NAMALWA (cell line): ENCODE data around the gene SPATA3.

Source experiments
- DNase-seq: peaks from one replicate; pipeline ENCODE4 v3.0.0-alpha.2; 2015; ENCODE audit warnings: low spot score

The SPATA3 gene

GRCh38 chr2:230968921-230969658, 26.8 kb upstream of the SPATA3 start:
- DNase-seq, result no peak

- no peak for DNase-seq
Observed at GRCh38 chr2:230969659-230970015, 26.3 kb upstream of the SPATA3 start.

- no peak for DNase-seq
Observed at GRCh38 chr2:230972046-230972445, 23.9 kb upstream of the SPATA3 start.

GRCh38 chr2:230974096-230974913, 21.6 kb upstream of the SPATA3 start:
- peak; percentile 21 for DNase-seq

GRCh38 chr2:230975927-230976326, 20.0 kb upstream of the SPATA3 start:
- DNase-seq, result no peak

GRCh38 chr2:230976671-230977171, 19.2 kb upstream of the SPATA3 start:
- DNase-seq, result no peak

GRCh38 chr2:230980468-230980867, 15.5 kb upstream of the SPATA3 start:
- DNase-seq, result no peak

- no peak for DNase-seq
Observed at GRCh38 chr2:230981704-230982103, 14.2 kb upstream of the SPATA3 start.

- no peak for DNase-seq
Observed at GRCh38 chr2:230982126-230982525, 13.8 kb upstream of the SPATA3 start.

GRCh38 chr2:230982528-230982927, 13.4 kb upstream of the SPATA3 start:
- DNase-seq, result no peak

GRCh38 chr2:230983566-230983965, 12.4 kb upstream of the SPATA3 start:
- no peak for DNase-seq

GRCh38 chr2:230984393-230985220, 11.3 kb upstream of the SPATA3 start:
- no peak for DNase-seq

- DNase-seq, result no peak
Observed at GRCh38 chr2:230985519-230986231, 10.2 kb upstream of the SPATA3 start.

GRCh38 chr2:230986520-230987136, 9.3 kb upstream of the SPATA3 start:
- DNase-seq, result no peak

GRCh38 chr2:230987137-230988020, 8.5 kb upstream of the SPATA3 start:
- DNase-seq, result peak; percentile 69

- DNase-seq, result no peak
Observed at GRCh38 chr2:230989731-230990130, 6.2 kb upstream of the SPATA3 start.

- no peak for DNase-seq
Observed at GRCh38 chr2:230990131-230990898, 5.6 kb upstream of the SPATA3 start.

GRCh38 chr2:230990899-230991150, 5.1 kb upstream of the SPATA3 start:
- DNase-seq, result no peak

GRCh38 chr2:230991598-230991997, 4.3 kb upstream of the SPATA3 start:
- DNase-seq, result no peak

- DNase-seq, result no peak
Observed at GRCh38 chr2:230996661-230997060, 740 bp downstream of the SPATA3 start.
